Measurements from ENCODE around the gene MRPL1.
"Not testable (repeated sequence)": the region's sequence is repeated elsewhere in the genome, so short reads cannot be mapped to it uniquely, and the experiment has no call there.

MRPL1 gene

GRCh38 chr4:77852892-77853495, 9.6 kb upstream of the MRPL1 start:
- Histone ChIP-seq H3K27ac (ENCODE audit: low read depth, low read length) (no peak overlapping the region), H3K9ac (ENCODE audit: low read depth, low read length) (no peak overlapping the region)

GRCh38 chr4:77854431-77855111, 8.1 kb upstream of the MRPL1 start:
- Histone ChIP-seq H3K9ac (ENCODE audit: low read depth, low read length) (no peak overlapping the region), H3K4me3 (ENCODE audit: low read depth, low read length) (no peak overlapping the region), H3K36me3 (ENCODE audit: control insufficient read depth, insufficient read depth, low read length) (no peaks in the 10 kb centered on the region), H3K27ac (ENCODE audit: low read depth, low read length) (no peak overlapping the region), H3K4me1 (ENCODE audit: control insufficient read depth, insufficient read depth, low read length) (no peaks in the 10 kb centered on the region), H3K9me3 (ENCODE audit: control insufficient read depth, insufficient read depth, low read length) (no peaks in the 10 kb centered on the region), H3K27me3 (ENCODE audit: control insufficient read depth, insufficient read depth, low read length) (no peaks in the 10 kb centered on the region; the same call in 1 of the 2 replicates)

More at GRCh38 chr4:77852892-77853495, 9.6 kb upstream of the MRPL1 start:
- H3K4me3 ChIP-seq (ENCODE audit: low read depth, low read length) = no peak overlapping the region
- peaks cover under 1% of the 10 kb centered on the region; the same call in 1 of the 2 replicates for H3K4me1 ChIP-seq (ENCODE audit: control insufficient read depth, insufficient read depth, low read length)
- H3K27me3 ChIP-seq (ENCODE audit: control insufficient read depth, insufficient read depth, low read length) = no peaks in the 10 kb centered on the region; the same call in 1 of the 2 replicates
- no peaks in the 10 kb centered on the region for H3K9me3 ChIP-seq (ENCODE audit: control insufficient read depth, insufficient read depth, low read length)
- H3K36me3 ChIP-seq (ENCODE audit: control insufficient read depth, insufficient read depth, low read length) = no peaks in the 10 kb centered on the region

GRCh38 chr4:77856152-77856551, 6.5 kb upstream of the MRPL1 start:
- no peaks in the 10 kb centered on the region for H3K9me3 ChIP-seq (ENCODE audit: control insufficient read depth, insufficient read depth, low read length)
- H3K4me3 ChIP-seq (ENCODE audit: low read depth, low read length) = no peak overlapping the region
- no peaks in the 10 kb centered on the region; the same call in 1 of the 2 replicates for H3K27me3 ChIP-seq (ENCODE audit: control insufficient read depth, insufficient read depth, low read length)
- H3K36me3 ChIP-seq (ENCODE audit: control insufficient read depth, insufficient read depth, low read length) = no peaks in the 10 kb centered on the region
- H3K27ac ChIP-seq (ENCODE audit: low read depth, low read length) = no peak overlapping the region
- no peak overlapping the region for H3K9ac ChIP-seq (ENCODE audit: low read depth, low read length)
- H3K4me1 ChIP-seq (ENCODE audit: control insufficient read depth, insufficient read depth, low read length) = peaks cover under 1% of the 10 kb centered on the region; the same call in 1 of the 2 replicates

GRCh38 chr4:77859256-77859655, 3.4 kb upstream of the MRPL1 start:
- Histone ChIP-seq H3K27ac (ENCODE audit: low read depth, low read length) (no peak overlapping the region), H3K36me3 (ENCODE audit: control insufficient read depth, insufficient read depth, low read length) (0 out of 2 replicates have a peak, but pooled peaks cover under 1% of the 10 kb centered on the region), H3K9me3 (ENCODE audit: control insufficient read depth, insufficient read depth, low read length) (no peaks in the 10 kb centered on the region), H3K4me1 (ENCODE audit: control insufficient read depth, insufficient read depth, low read length) (peaks cover 13% of the 10 kb centered on the region), H3K9ac (ENCODE audit: low read depth, low read length) (no peak overlapping the region), H3K27me3 (ENCODE audit: control insufficient read depth, insufficient read depth, low read length) (no peaks in the 10 kb centered on the region; the same call in 1 of the 2 replicates), H3K4me3 (ENCODE audit: low read depth, low read length) (no peak overlapping the region)

- Histone ChIP-seq H3K36me3 (ENCODE audit: control insufficient read depth, insufficient read depth, low read length) (peaks cover 5% of the 10 kb centered on the region; the same call in 1 of the 2 replicates), H3K9me3 (ENCODE audit: control insufficient read depth, insufficient read depth, low read length) (no peaks in the 10 kb centered on the region), H3K4me1 (ENCODE audit: control insufficient read depth, insufficient read depth, low read length) (peaks cover 13% of the 10 kb centered on the region), H3K27me3 (ENCODE audit: control insufficient read depth, insufficient read depth, low read length) (no peaks in the 10 kb centered on the region; the same call in 1 of the 2 replicates), H3K4me3 (ENCODE audit: low read depth, low read length) (peak overlapping the region; percentile 90), H3K27ac (ENCODE audit: low read depth, low read length) (no peak overlapping the region), H3K9ac (ENCODE audit: low read depth, low read length) (no peak overlapping the region)
Measured at GRCh38 chr4:77861495-77861894, 1.1 kb upstream of the MRPL1 start.

- H3K9me3 ChIP-seq (ENCODE audit: control insufficient read depth, insufficient read depth, low read length); H3K27ac ChIP-seq (ENCODE audit: low read depth, low read length); H3K36me3 ChIP-seq (ENCODE audit: control insufficient read depth, insufficient read depth, low read length); H3K27me3 ChIP-seq (ENCODE audit: control insufficient read depth, insufficient read depth, low read length): not testable (repeated sequence)
- Histone ChIP-seq H3K4me3 (ENCODE audit: low read depth, low read length) (peak overlapping the region; percentile 90), H3K9ac (ENCODE audit: low read depth, low read length) (peak overlapping the region; percentile 95), H3K4me1 (ENCODE audit: control insufficient read depth, insufficient read depth, low read length) (peaks cover 13% of the 10 kb centered on the region)
Measured at GRCh38 chr4:77863341-77863740, 711 bp downstream of the MRPL1 start.

- Histone ChIP-seq H3K27me3 (ENCODE audit: control insufficient read depth, insufficient read depth, low read length) (no peaks in the 10 kb centered on the region), H3K36me3 (ENCODE audit: control insufficient read depth, insufficient read depth, low read length) (peaks cover 5% of the 10 kb centered on the region; the same call in 1 of the 2 replicates), H3K4me3 (ENCODE audit: low read depth, low read length) (no peak overlapping the region), H3K9ac (ENCODE audit: low read depth, low read length) (no peak overlapping the region), H3K4me1 (ENCODE audit: control insufficient read depth, insufficient read depth, low read length) (peaks cover 13% of the 10 kb centered on the region), H3K9me3 (ENCODE audit: control insufficient read depth, insufficient read depth, low read length) (no peaks in the 10 kb centered on the region), H3K27ac (ENCODE audit: low read depth, low read length) (no peak overlapping the region)
Measured at GRCh38 chr4:77865259-77865658, 2.6 kb downstream of the MRPL1 start.

- peaks cover 28% of the 10 kb centered on the region for H3K36me3 ChIP-seq (ENCODE audit: control insufficient read depth, insufficient read depth, low read length)
- H3K27me3 ChIP-seq (ENCODE audit: control insufficient read depth, insufficient read depth, low read length) = no peaks in the 10 kb centered on the region
- H3K9ac ChIP-seq (ENCODE audit: low read depth, low read length) = no peak overlapping the region
- H3K4me1 ChIP-seq (ENCODE audit: control insufficient read depth, insufficient read depth, low read length) = peaks cover 4% of the 10 kb centered on the region
- H3K9me3 ChIP-seq (ENCODE audit: control insufficient read depth, insufficient read depth, low read length) = no peaks in the 10 kb centered on the region
- H3K27ac ChIP-seq (ENCODE audit: low read depth, low read length) = no peak overlapping the region
- H3K4me3 ChIP-seq (ENCODE audit: low read depth, low read length) = no peak overlapping the region
Measured at GRCh38 chr4:77872723-77873445, 10.3 kb downstream of the MRPL1 start.

GRCh38 chr4:77877167-77877566, 14.5 kb downstream of the MRPL1 start:
- H3K4me1 ChIP-seq (ENCODE audit: control insufficient read depth, insufficient read depth, low read length) = peaks cover 9% of the 10 kb centered on the region
- H3K9ac ChIP-seq (ENCODE audit: low read depth, low read length) = no peak overlapping the region
- no peaks in the 10 kb centered on the region for H3K9me3 ChIP-seq (ENCODE audit: control insufficient read depth, insufficient read depth, low read length)
- peaks cover 28% of the 10 kb centered on the region for H3K36me3 ChIP-seq (ENCODE audit: control insufficient read depth, insufficient read depth, low read length)
- H3K27me3 ChIP-seq (ENCODE audit: control insufficient read depth, insufficient read depth, low read length) = no peaks in the 10 kb centered on the region
- H3K27ac ChIP-seq (ENCODE audit: low read depth, low read length) = no peak overlapping the region
- H3K4me3 ChIP-seq (ENCODE audit: low read depth, low read length) = no peak overlapping the region

GRCh38 chr4:77877771-77878565, 15.3 kb downstream of the MRPL1 start:
- Histone ChIP-seq H3K9ac (ENCODE audit: low read depth, low read length) (no peak overlapping the region), H3K4me3 (ENCODE audit: low read depth, low read length) (no peak overlapping the region), H3K27ac (ENCODE audit: low read depth, low read length) (peak overlapping the region; percentile 15), H3K9me3 (ENCODE audit: control insufficient read depth, insufficient read depth, low read length) (no peaks in the 10 kb centered on the region), H3K36me3 (ENCODE audit: control insufficient read depth, insufficient read depth, low read length) (peaks cover 25% of the 10 kb centered on the region), H3K27me3 (ENCODE audit: control insufficient read depth, insufficient read depth, low read length) (no peaks in the 10 kb centered on the region), H3K4me1 (ENCODE audit: control insufficient read depth, insufficient read depth, low read length) (peaks cover 9% of the 10 kb centered on the region)

Measured in HUES48 (cell line).